Neural cell (in vitro differentiated cells): Measurements from ENCODE around the gene SH3RF3.

Experiments
- POLR2AphosphoS5 ChIP-seq: IDR thresholded peaks from 2 replicates; pipeline ENCODE4 v1.6.1; 2012
- TF ChIP-seq, protein P1 (sequence below): fragments of 450-650 bp; IDR thresholded peaks from 2 replicates; pipeline ENCODE4 v1.5.1; 2014; ENCODE audit warnings: antibody characterized with exemption, mild to moderate bottlenecking, moderate library complexity; ENCODE audit not compliant: poor library complexity, severe bottlenecking

DNA sequence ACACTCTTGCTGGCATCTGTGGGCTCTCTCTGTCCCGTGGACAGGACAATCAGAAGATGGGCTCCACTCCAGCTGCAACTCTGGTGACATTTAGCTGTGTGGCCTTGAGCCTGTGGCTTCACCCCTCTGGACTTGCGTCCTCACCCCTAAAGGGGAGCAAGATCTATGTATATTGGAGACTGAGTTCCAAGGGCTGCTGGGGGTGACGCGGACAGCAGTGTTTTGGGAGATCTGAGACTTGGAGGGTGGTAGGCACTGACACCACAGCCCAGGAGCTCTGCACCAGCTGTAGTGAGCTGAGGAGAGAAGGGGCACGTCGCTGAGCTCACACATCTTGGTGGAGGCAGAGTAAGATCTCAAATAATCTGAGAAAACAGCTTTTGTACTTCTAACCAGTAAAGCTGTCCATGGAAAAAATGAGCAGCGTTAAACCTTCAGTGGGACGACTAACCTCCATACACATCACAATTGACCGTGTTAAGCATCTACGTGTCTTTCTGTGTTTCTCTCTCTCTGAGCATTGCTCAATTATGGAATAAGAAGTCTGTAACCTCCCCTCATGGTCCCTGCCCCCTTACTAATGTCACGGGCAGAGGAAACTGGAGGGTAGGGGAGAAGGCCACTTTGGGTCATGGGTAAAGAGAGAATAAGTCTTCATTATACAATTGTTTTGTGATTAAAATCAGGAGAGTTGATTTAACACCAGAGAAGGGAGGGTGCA is 85.8 kb downstream of the SH3RF3 start:
- TF ChIP-seq, protein P1, sequence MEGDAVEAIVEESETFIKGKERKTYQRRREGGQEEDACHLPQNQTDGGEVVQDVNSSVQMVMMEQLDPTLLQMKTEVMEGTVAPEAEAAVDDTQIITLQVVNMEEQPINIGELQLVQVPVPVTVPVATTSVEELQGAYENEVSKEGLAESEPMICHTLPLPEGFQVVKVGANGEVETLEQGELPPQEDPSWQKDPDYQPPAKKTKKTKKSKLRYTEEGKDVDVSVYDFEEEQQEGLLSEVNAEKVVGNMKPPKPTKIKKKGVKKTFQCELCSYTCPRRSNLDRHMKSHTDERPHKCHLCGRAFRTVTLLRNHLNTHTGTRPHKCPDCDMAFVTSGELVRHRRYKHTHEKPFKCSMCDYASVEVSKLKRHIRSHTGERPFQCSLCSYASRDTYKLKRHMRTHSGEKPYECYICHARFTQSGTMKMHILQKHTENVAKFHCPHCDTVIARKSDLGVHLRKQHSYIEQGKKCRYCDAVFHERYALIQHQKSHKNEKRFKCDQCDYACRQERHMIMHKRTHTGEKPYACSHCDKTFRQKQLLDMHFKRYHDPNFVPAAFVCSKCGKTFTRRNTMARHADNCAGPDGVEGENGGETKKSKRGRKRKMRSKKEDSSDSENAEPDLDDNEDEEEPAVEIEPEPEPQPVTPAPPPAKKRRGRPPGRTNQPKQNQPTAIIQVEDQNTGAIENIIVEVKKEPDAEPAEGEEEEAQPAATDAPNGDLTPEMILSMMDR, result no peak
- no peak for TF ChIP-seq POLR2AphosphoS5
